Aorta (tissue), 5 donors: ENCODE data around the gene DLG3. TPM values are rescaled to one million over a fixed set of nuclear protein-coding genes. Genes with fewer than 3 reads are reported as not detected.
A peak's percentile ranks its signal among the peaks of the same experiment; 100 is the strongest.

Experiments used
- ATAC-seq: fragments of 200-7000 bp; cut with Tn5 transposase; one replicate; pipeline ENCODE4 v1.9.1; 2022; ENCODE audit warnings: moderate library complexity; ENCODE audit not compliant: low FRiP score
- DNase-seq, 2 donors: peaks; one replicate each; pipeline ENCODE4 v3.0.0-alpha.2; 2020
- H3K27ac ChIP-seq, 2 donors: one replicate each; pipeline ENCODE4 v1.5.1; 2013; ENCODE audit warnings: low read length in 2 of 2, mild to moderate bottlenecking in 2 of 2, moderate library complexity in 2 of 2, control low read depth in 1 of 2, inconsistent platforms in 1 of 2, low read depth in 1 of 2
- H3K27me3 ChIP-seq, 2 donors: one replicate each; pipeline ENCODE4 v1.6.1; 2013; ENCODE audit warnings: control low read depth in 1 of 2, low read length in 1 of 2, mild to moderate bottlenecking in 1 of 2, moderate library complexity in 1 of 2; ENCODE audit not compliant: insufficient read depth in 2 of 2, control insufficient read depth in 1 of 2
- H3K36me3 ChIP-seq, 2 donors: one replicate each; pipeline ENCODE4 v1.6.1; 2013; ENCODE audit warnings: control low read depth in 1 of 2, low read length in 1 of 2, mild to moderate bottlenecking in 1 of 2; ENCODE audit not compliant: insufficient read depth in 2 of 2, control insufficient read depth in 1 of 2
- H3K4me1 ChIP-seq, 2 donors: one replicate each; pipeline ENCODE4 v1.6.1; 2013; ENCODE audit warnings: low read length in 2 of 2, control low read depth in 1 of 2, mild to moderate bottlenecking in 1 of 2, moderate library complexity in 1 of 2; ENCODE audit not compliant: insufficient read depth in 2 of 2, control insufficient read depth in 1 of 2
- H3K4me3 ChIP-seq, 2 donors: one replicate each; pipeline ENCODE4 v1.5.1; 2013; ENCODE audit warnings: low read length in 2 of 2, control low read depth in 1 of 2, mild to moderate bottlenecking in 1 of 2
- H3K9me3 ChIP-seq: one replicate; pipeline ENCODE4 v1.6.1; 2013; ENCODE audit warnings: mild to moderate bottlenecking, low read length; ENCODE audit not compliant: control insufficient read depth
- WGBS, 2 donors: extraction: QIAGEN DNeasy Blood & Tissue Kit; methylation state at CpG; one replicate each; pipeline ENCODE4 v1.1.7; 2013; 5-methylcytosine and 5-hydroxymethylcytosine counted together
- intact Hi-C, 2 donors: fragments of 100-400 bp; cut with DNase I; formaldehyde crosslinking; loops; one replicate each; pipeline versions ENCODE4 v1.14.2 to v1.15.0; 2022
- polyA plus RNA-seq, 2 donors: library from polyadenylated mRNA; stranded (reverse); fragments of 200-250 nt; gene quantifications; one replicate each; pipeline ENCODE4 v1.2.3, GENCODE V29; 2013
- total RNA-seq, 2 donors: library from RNA; stranded (reverse); fragmentation: NEBNext Ultra II Directional; extraction: Animal tissue kit (Norgen Biotek cat#: 25700); gene quantifications; one replicate each; pipeline ENCODE4 v1.2.1, GENCODE V29; 2021
- donor health status: healthy with polysubstance abuse.
- donor health status: Bipolar disorder and iron deficiency.
- donor health status: DM: no; HTN: no; CAD: no.
- donor health status: DM: no; HTN: no; CAD: no.
- donor health status: DM: yes; HTN: yes; CAD: no.

DLG3 gene
- total and polyA plus RNA-seq, 4 donors = 16.1 to 22.8 (median 19.8) TPM

DNA sequence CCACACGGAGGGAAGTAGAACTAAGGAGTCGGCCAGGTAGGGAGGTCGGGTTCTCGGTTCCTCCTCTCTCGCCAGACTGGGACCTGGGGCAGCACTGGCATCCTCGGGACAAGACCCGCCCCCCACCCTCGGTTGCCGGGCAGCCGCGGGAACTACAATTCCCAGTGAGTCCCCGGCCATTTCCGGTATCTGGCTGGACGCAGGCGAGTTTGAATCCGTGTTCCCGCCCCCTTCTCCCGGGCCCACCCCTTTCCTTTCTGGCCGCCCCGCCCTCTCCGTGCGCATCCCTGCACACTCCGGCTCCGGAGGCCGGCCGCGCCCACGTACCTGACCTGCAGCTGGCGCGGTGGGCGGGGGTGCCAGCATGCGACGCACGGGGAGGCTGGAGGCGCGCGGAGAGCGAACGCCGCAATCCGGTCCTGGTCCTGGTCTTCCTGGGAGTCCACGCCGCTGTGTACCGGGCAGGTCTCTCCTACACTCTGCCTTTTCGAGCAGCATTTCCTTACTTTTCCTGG lies 10.2 kb upstream of the DLG3 start:
- no peaks in the 10 kb centered on the region for H3K27me3 ChIP-seq
- WGBS, 2 donors = 0 to 32% methylated on average over 39 to 45 of the region's 45 CpGs

DNA sequence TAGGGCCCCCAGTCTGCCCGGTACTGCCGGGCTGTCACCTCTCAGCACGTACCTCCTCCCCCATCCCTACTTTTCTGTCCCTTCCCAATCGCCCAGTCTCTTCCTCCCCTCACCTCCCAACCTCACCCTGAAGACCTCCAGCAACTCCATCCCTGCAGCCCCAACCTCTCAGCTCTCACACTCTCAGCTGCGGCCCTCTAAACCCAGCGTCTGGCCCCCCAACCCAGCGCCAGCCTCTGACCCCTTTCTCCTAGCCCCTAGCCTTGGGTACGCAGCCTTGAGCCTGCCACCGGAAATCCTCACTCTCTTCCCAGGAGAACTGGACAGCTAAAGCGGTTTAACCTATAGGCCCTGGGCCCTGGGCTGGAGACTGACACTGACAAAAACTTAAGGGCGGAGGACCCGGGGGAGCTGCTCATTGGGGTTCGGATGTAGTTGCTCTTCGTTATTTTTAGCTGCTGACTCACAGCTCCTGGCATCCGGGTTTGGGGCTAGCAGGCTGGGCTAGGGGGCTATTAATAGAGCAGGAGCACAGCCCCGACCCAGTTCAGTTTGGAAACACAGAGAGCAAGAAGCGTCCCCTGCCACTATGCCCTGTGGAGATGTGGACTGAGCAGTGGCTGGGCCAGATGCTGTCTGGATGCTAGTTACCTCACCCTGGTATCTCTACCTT lies 9.6 kb upstream of the DLG3 start:
- Histone ChIP-seq H3K36me3 (no peaks in the 10 kb centered on the region), H3K27me3 (no peaks in the 10 kb centered on the region), H3K4me3 (peak overlapping the region; percentile 55 to 67), H3K9me3 (no peaks in the 10 kb centered on the region), H3K27ac (peak overlapping the region; percentile 78 to 98), H3K4me1 (no peaks in the 10 kb centered on the region)
- intact Hi-C loops = loop anchor here in 1 of 2 donors (5.0 kb wide), 1 partner anchor 148 kb away; the partner anchor contains the start of gene PDZD11
- whole genome bisulfite sequencing, 2 donors = 3 to 35% methylated on average over 17 of the region's 17 CpGs
- DNase-seq (peak in 1 of 2 donors; percentile 82), ATAC-seq (peak; percentile 47)

More for the DNA sequence above, 10.2 kb upstream of the DLG3 start:
- Histone ChIP-seq H3K36me3 (no peaks in the 10 kb centered on the region), H3K4me3 (peak overlapping the region; percentile 55 to 67), H3K9me3 (no peaks in the 10 kb centered on the region), H3K4me1 (no peaks in the 10 kb centered on the region), H3K27ac (peak overlapping the region; percentile 47 to 98)
- intact Hi-C loops = loop anchor here in 1 of 2 donors (5.0 kb wide), 1 partner anchor 147 kb away; the partner anchor contains the start of gene PDZD11
- peak; percentile 91 to 94 for DNase-seq
- peak; percentile 92 for ATAC-seq

DNA sequence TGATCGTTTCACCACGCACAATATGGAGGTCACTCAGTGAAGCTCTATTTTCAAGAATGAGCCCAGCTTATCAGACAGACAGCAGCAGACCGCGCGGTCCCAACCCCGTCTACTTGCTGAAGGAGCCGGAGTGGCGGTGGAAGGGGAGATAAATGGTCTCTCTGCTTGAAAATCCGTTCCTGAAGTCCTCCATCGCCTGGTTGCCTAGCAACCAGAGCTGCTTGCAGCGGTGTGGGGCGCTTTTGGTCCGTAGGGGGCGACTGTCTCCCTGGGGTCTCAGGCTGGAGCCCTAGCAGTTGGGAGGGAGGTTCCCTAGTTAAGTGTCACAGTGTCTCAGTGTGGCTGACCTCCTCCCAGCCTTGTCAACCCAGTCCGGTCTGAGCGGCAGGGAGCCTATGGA lies 8.3 kb upstream of the DLG3 start:
- H3K4me3 ChIP-seq = no peak overlapping the region
- no peaks in the 10 kb centered on the region for H3K4me1 ChIP-seq
- H3K9me3 ChIP-seq = no peaks in the 10 kb centered on the region
- no peaks in the 10 kb centered on the region for H3K27me3 ChIP-seq
- whole genome bisulfite sequencing, 2 donors = 49 to 55% methylated on average over 16 of the region's 16 CpGs
- no peaks in the 10 kb centered on the region for H3K36me3 ChIP-seq
- peak overlapping the region; percentile 20 to 71 for H3K27ac ChIP-seq
- ATAC-seq = no peak
- DNase-seq = no peak
- intact Hi-C loops = no loop called here

DNA sequence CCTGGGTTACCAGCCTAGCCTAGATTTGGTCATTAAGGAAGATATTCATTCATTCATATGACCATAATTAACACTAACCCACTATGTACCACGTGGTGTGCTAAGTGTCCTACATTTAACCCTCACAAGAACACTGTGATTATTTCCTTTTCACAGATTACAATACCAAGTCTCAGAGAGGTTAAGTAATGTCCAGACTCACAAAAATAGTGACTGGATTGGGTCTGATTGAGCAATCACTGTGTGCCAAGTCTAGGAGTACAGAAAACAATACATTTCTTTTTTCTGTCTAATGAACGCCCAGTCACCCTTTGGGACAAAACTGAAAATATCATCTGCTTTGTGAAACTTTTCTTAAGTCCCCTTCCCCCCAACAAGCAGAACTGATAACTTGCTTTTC lies 7.6 kb upstream of the DLG3 start:
- 7 to 23% methylated on average over 2 of the region's 2 CpGs for WGBS, 2 donors
- H3K4me1 ChIP-seq = no peaks in the 10 kb centered on the region
- H3K27ac ChIP-seq = peak overlapping the region in 1 of 2 donors; percentile 20

DNA sequence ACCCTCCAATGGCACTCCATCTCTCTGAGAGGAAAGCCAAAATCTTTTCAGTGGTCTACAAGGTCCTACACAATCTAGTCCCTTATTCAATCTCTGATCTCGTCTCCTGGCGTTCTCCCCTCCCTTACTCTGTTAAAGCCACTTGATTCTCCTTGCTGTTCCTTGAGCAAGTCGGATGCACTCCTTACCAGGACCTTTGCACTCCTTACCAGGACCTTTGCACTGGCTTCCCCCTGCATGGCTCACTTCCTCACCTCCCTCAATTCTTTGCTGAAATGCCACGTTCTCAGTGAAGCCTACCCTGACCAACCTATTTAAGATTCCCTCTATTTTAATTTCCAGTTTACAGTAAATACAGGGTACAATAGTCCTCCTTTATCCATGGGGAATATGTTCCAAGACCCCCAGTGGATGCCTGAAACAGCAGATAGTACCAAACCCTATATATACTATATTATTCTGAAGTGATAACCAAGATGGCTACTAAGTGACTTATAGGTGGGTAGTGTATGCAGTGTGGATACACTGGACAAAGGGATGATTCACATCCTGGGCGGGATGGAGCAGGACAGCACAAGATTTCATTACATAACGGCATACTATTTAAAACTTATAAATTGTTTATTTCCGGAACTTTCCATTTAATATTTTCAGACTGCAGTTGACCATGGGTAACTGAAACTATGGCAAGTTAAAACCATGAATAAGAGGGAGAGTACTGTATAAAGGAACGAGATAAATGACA lies 6.5 kb upstream of the DLG3 start:
- WGBS, 2 donors = 72 to 93% methylated on average over 8 of the region's 8 CpGs
- no peaks in the 10 kb centered on the region for H3K9me3 ChIP-seq
- intact Hi-C loops = no loop called here
- H3K4me1 ChIP-seq = no peaks in the 10 kb centered on the region
- H3K36me3 ChIP-seq = no peaks in the 10 kb centered on the region
- no peak for DNase-seq
- no peaks in the 10 kb centered on the region for H3K27me3 ChIP-seq
- H3K27ac ChIP-seq = no peak overlapping the region
- H3K4me3 ChIP-seq = no peak overlapping the region
- ATAC-seq = no peak

More for the DNA sequence above, 7.6 kb upstream of the DLG3 start:
- ATAC-seq (no peak), DNase-seq (no peak)
- Histone ChIP-seq H3K36me3 (no peaks in the 10 kb centered on the region), H3K27me3 (no peaks in the 10 kb centered on the region), H3K4me3 (no peak overlapping the region), H3K9me3 (no peaks in the 10 kb centered on the region)
- intact Hi-C loops = no loop called here

DNA sequence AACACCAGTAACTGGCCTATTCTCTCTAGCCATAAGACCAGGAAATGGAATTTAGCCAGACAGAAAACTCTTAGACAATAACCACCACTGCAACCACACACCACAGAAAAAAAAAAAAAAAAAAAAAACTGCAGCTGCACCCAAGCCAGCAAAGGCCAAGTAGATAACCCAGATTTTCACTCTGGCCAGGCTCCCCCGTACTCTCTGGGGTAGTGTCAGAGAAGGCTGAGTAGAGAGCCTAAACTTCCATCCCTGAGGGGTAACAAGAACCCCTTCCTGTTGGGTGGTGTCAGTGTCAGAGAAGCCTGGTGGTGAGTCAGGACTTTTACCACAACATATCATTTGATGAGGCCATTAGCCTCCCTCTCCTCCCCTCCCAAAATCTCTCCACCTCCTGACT lies 5.6 kb upstream of the DLG3 start:
- Histone ChIP-seq H3K4me3 (no peak overlapping the region), H3K9me3 (no peaks in the 10 kb centered on the region), H3K27ac (no peak overlapping the region), H3K4me1 (no peaks in the 10 kb centered on the region), H3K27me3 (no peaks in the 10 kb centered on the region), H3K36me3 (no peaks in the 10 kb centered on the region)
- DNase-seq = no peak
- 49 to 62% methylated on average over 1 of the region's 1 CpG for WGBS, 2 donors
- intact Hi-C loops = no loop called here
- no peak for ATAC-seq

DNA sequence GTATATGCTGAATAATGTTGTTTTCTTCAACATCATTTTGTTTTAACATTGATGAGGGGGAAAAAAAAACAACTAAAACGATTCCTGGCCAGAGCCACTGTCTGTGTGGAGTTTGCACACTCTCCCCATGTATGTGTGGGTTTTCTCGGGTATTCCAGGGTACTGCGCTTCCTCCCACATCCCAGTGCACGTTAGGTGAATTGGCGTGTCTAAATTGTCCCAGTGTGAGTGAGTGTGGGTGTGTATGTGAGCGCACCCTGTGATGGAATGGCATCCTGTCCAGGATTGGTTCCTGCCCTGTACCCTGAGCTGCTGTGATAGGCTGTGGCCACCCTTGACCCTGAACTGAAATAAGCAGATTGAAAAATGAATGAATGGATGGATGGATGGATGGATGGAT lies 2.4 kb upstream of the DLG3 start:
- Histone ChIP-seq H3K4me3 (no peak overlapping the region), H3K27me3 (no peaks in the 10 kb centered on the region), H3K9me3 (no peaks in the 10 kb centered on the region), H3K27ac (no peak overlapping the region), H3K4me1 (no peaks in the 10 kb centered on the region), H3K36me3 (no peaks in the 10 kb centered on the region)
- intact Hi-C loops = no loop called here
- ATAC-seq (no peak), DNase-seq (no peak)
- WGBS, 2 donors = 58 to 63% methylated on average over 6 of the region's 6 CpGs

DNA sequence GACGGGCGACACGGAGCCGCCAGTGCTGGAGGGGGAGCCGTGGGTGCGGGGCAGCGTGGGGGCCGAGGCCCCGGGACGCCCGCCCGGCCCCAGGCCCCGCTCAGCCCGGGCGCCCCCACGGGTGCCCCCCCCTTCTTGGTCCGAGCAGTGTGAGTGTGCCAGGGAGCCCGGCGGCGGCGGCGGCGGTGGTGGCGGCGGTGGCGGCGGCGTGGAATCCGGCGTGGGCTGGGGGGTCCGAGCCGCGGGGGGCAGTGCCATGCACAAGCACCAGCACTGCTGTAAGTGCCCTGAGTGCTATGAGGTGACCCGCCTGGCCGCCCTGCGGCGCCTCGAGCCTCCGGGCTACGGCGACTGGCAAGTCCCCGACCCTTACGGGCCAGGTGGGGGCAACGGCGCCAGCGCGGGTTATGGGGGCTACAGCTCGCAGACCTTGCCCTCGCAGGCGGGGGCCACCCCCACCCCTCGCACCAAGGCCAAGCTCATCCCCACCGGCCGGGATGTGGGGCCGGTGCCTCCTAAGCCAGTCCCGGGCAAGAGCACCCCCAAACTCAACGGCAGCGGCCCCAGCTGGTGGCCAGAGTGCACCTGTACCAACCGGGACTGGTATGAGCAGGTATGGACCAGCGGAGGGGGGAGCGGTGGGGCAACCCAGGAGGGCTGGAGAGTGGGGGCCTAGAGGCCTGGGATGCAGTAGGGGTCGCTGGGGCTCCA lies 466 bp downstream of the DLG3 start:
- Histone ChIP-seq H3K27me3 (no peaks in the 10 kb centered on the region), H3K4me3 (peak overlapping the region in 1 of 2 donors; percentile 2), H3K27ac (no peak overlapping the region), H3K36me3 (no peaks in the 10 kb centered on the region), H3K9me3 (no peaks in the 10 kb centered on the region), H3K4me1 (no peaks in the 10 kb centered on the region)
- intact Hi-C loops = no loop called here
- WGBS, 2 donors = 4 to 36% methylated on average over 26 to 61 of the region's 61 CpGs
- ATAC-seq (peak; percentile 51), DNase-seq (no peak)
